H1 (cell line): ENCODE data around the gene NOP9. TPM values are rescaled to one million over a fixed set of nuclear protein-coding genes. Genes with fewer than 3 reads are reported as not detected.

Experiments
- CTCF ChIA-PET: fragments of 300-600 bp; sonication (Branson Sonifier 250); formaldehyde crosslinking; loops from one replicate; lab custom pipeline; 2021; ENCODE audit not compliant: partially characterized antibody; lab: Charles Lee
- POLR2A ChIA-PET: fragments of 300-600 bp; sonication (Branson Sonifier 250); formaldehyde crosslinking; loops from one replicate; lab custom pipeline; 2021; ENCODE audit warnings: inconsistent platforms; ENCODE audit not compliant: partially characterized antibody; lab: Charles Lee
- DNase-seq, 2 experiments: peaks; one replicate each; pipeline versions ENCODE4 v3.0.0 to v3.0.0-alpha.2; 2010 to 2022; ENCODE audit warnings: low spot score in 2 of 2, low read depth in 1 of 2, mixed read lengths in 1 of 2
- FAIRE-seq: peaks from 2 replicates; lab custom pipeline; 2011; peaks lifted over from hg19 to GRCh38; lab: Jason Lieb, UNC
- H2AFZ ChIP-seq: 2 replicates; pipeline ENCODE4 v1.8.1; 2012; ENCODE audit warnings: low read length, inconsistent platforms
- H2AK5ac ChIP-seq: 2 replicates; pipeline ENCODE4 v1.6.1; 2013; ENCODE audit warnings: low read depth, low read length
- H2BK120ac ChIP-seq: replicated peaks from 2 replicates; pipeline ENCODE3; 2013; ENCODE audit warnings: low read depth, low read length, inconsistent platforms
- H2BK12ac ChIP-seq: 2 replicates; pipeline ENCODE4 v1.6.1; 2013; ENCODE audit warnings: low read depth, low read length
- H2BK15ac ChIP-seq: 2 replicates; pipeline ENCODE4 v1.6.1; 2013; ENCODE audit warnings: low read length
- H2BK20ac ChIP-seq: 2 replicates; pipeline ENCODE4 v1.6.1; 2013; ENCODE audit warnings: low read length
- H2BK5ac ChIP-seq: 2 replicates; pipeline ENCODE4 v1.6.1; 2013; ENCODE audit warnings: low read depth, low read length
- H3K14ac ChIP-seq: 2 replicates; pipeline ENCODE4 v1.6.1; 2013; ENCODE audit warnings: inconsistent platforms; ENCODE audit not compliant: insufficient read length
- H3K18ac ChIP-seq: 2 replicates; pipeline ENCODE4 v1.6.1; 2013; ENCODE audit warnings: low read length; ENCODE audit errors: extremely low read depth
- H3K23ac ChIP-seq: 2 replicates; pipeline ENCODE4 v1.6.1; 2013; ENCODE audit warnings: inconsistent platforms; ENCODE audit not compliant: insufficient read length
- H3K23me2 ChIP-seq: 2 replicates; pipeline ENCODE4 v1.6.1; 2013; ENCODE audit warnings: low read depth, low read length
- H3K27ac ChIP-seq: 2 replicates; pipeline ENCODE4 v1.6.1; 2011; ENCODE audit warnings: low read depth, low read length, inconsistent platforms
- H3K27me3 ChIP-seq, 4 experiments: replicated peaks in 1 of 4; 1 replicate in 1 of 4; 2 replicates in 3 of 4; pipeline versions ENCODE4 v1.6.1 to v1.8.1; 2011 to 2013; ENCODE audit warnings: low read length in 3 of 4, mild to moderate bottlenecking in 3 of 4, inconsistent platforms in 2 of 4, mixed read lengths in 2 of 4, moderate library complexity in 1 of 4; ENCODE audit not compliant: control insufficient read depth in 3 of 4, insufficient read depth in 3 of 4; ENCODE audit errors: extremely low read depth in 1 of 4
- H3K36me3 ChIP-seq, 4 experiments: 2 replicates each; pipeline versions ENCODE4 v1.6.1 to v1.8.1; 2011 to 2013; ENCODE audit warnings: mild to moderate bottlenecking in 4 of 4, low read length in 3 of 4, moderate library complexity in 2 of 4, control low read depth in 1 of 4, inconsistent platforms in 1 of 4; ENCODE audit not compliant: insufficient read depth in 4 of 4, control insufficient read depth in 2 of 4
- H3K4ac ChIP-seq: replicated peaks from 2 replicates; pipeline ENCODE3; 2013; ENCODE audit warnings: low read length, low read depth, mixed read lengths, inconsistent platforms; ENCODE audit not compliant: insufficient read length
- H3K4me1 ChIP-seq, 4 experiments: replicated peaks in 1 of 4; 1 replicate in 1 of 4; 2 replicates in 3 of 4; pipeline versions ENCODE4 v1.6.1 to v1.8.1; 2011 to 2013; ENCODE audit warnings: low read length in 3 of 4, inconsistent platforms in 2 of 4, mixed read lengths in 1 of 4; ENCODE audit not compliant: insufficient read depth in 4 of 4, control insufficient read depth in 3 of 4
- H3K4me2 ChIP-seq, 2 experiments: 2 replicates each; pipeline versions ENCODE4 v1.6.1 to v1.8.1; 2011 to 2013; ENCODE audit warnings: low read depth in 2 of 2, low read length in 2 of 2, control low read depth in 1 of 2, inconsistent platforms in 1 of 2, mild to moderate bottlenecking in 1 of 2; ENCODE audit not compliant: insufficient read depth in 1 of 2
- H3K4me3 ChIP-seq, 4 experiments: fragments of 200-600, 300-600 bp in 1 of 4; sonication (generic), shearing (Covaris generic), sonication (Bioruptor Twin) in 1 of 4; 2 replicates each; pipeline versions ENCODE4 v1.5.1 to v1.8.1; 2011 to 2016; ENCODE audit warnings: low read length in 4 of 4, low read depth in 3 of 4, control low read depth in 2 of 4, inconsistent platforms in 2 of 4, mild to moderate bottlenecking in 2 of 4, mixed read lengths in 1 of 4, moderate library complexity in 1 of 4; ENCODE audit not compliant: insufficient read depth in 2 of 4; ENCODE audit errors: extremely low read depth in 1 of 4
- H3K56ac ChIP-seq: replicated peaks from 2 replicates; pipeline ENCODE3; 2013; ENCODE audit warnings: low read depth, mild to moderate bottlenecking, mixed read lengths, low read length, inconsistent platforms; ENCODE audit not compliant: insufficient read length
- H3K79me1 ChIP-seq: 2 replicates; pipeline ENCODE4 v1.6.1; 2013; ENCODE audit warnings: low read depth, low read length, control low read depth
- H3K79me2 ChIP-seq, 2 experiments: 2 replicates each; pipeline versions ENCODE4 v1.6.1 to v1.8.1; 2012 to 2013; ENCODE audit warnings: low read length in 2 of 2, mild to moderate bottlenecking in 2 of 2, inconsistent platforms in 1 of 2; ENCODE audit not compliant: insufficient read depth in 2 of 2, control insufficient read depth in 1 of 2
- H3K9ac ChIP-seq, 4 experiments: replicated peaks in 1 of 4; 1 replicate in 1 of 4; 2 replicates in 3 of 4; pipeline versions ENCODE4 v1.6.1 to v1.8.1; 2011 to 2013; ENCODE audit warnings: low read depth in 3 of 4, low read length in 3 of 4, control low read depth in 2 of 4, mild to moderate bottlenecking in 2 of 4, moderate library complexity in 2 of 4, inconsistent platforms in 1 of 4; ENCODE audit errors: extremely low read depth in 1 of 4
- H3K9me3 ChIP-seq, 2 experiments: 2 replicates each; pipeline versions ENCODE4 v1.6.1 to v1.8.1; 2012 to 2013; ENCODE audit warnings: mild to moderate bottlenecking in 2 of 2, moderate library complexity in 2 of 2, control low read depth in 1 of 2, inconsistent platforms in 1 of 2, low read depth in 1 of 2, low read length in 1 of 2, mixed read lengths in 1 of 2; ENCODE audit not compliant: insufficient read depth in 2 of 2
- H4K20me1 ChIP-seq, 2 experiments: replicated peaks in 1 of 2; 2 replicates each; pipeline versions ENCODE3 to v1.8.1; 2011 to 2013; ENCODE audit warnings: inconsistent platforms in 2 of 2, low read length in 2 of 2, mild to moderate bottlenecking in 1 of 2; ENCODE audit not compliant: insufficient read depth in 2 of 2, control insufficient read depth in 1 of 2
- H4K5ac ChIP-seq: 2 replicates; pipeline ENCODE4 v1.6.1; 2013; ENCODE audit warnings: low read length, low read depth, mixed read lengths, inconsistent platforms; ENCODE audit not compliant: insufficient read length
- H4K8ac ChIP-seq: 2 replicates; pipeline ENCODE4 v1.8.0; 2013; ENCODE audit warnings: mild to moderate bottlenecking, moderate library complexity, low read length, inconsistent platforms; ENCODE audit not compliant: insufficient read depth; ENCODE audit errors: extremely low read depth
- H4K91ac ChIP-seq: replicated peaks from 2 replicates; pipeline ENCODE3; 2013; ENCODE audit warnings: low read length, mixed read lengths, inconsistent platforms; ENCODE audit not compliant: insufficient read length
- CHD2 ChIP-seq: IDR thresholded peaks from 2 replicates; pipeline ENCODE4 v1.6.1; 2012; ENCODE audit warnings: low read length, improper control_type of control experiment
- HDAC6 ChIP-seq: IDR thresholded peaks from one replicate; pipeline ENCODE4 v1.7.1; 2012; ENCODE audit warnings: low read depth, mild to moderate bottlenecking, inconsistent platforms, low read length, moderate library complexity
- NRF1 ChIP-seq: IDR thresholded peaks from 2 replicates; pipeline ENCODE4 v1.6.1; 2011; ENCODE audit warnings: mild to moderate bottlenecking, low read depth, low read length, improper control_type of control experiment
- WGBS, 2 experiments: shearing (Covaris generic) in 1 of 2; methylation state at CpG; one replicate each; pipeline versions ENCODE4 v1.1.6 to v1.1.7; 2013 to 2015; ENCODE audit warnings: low lambda C conversion rate in 2 of 2, mixed read lengths in 2 of 2, inconsistent platforms in 1 of 2, low coverage in 1 of 2, missing lambda C conversion rate in 1 of 2; ENCODE audit not compliant: insufficient replicate concordance in 2 of 2, insufficient coverage in 1 of 2, insufficient read length in 1 of 2; ENCODE audit errors: extremely low coverage in 1 of 2, missing lambda C conversion rate in 1 of 2; 5-methylcytosine and 5-hydroxymethylcytosine counted together
- polyA plus RNA-seq, 7 experiments: library from polyadenylated mRNA; depleted of rRNA in 3 of 7; stranded (reverse) in 5 of 7; unstranded in 2 of 7; fragments of >200 nt in 5 of 7; fragments of 200-250 nt in 2 of 7; gene quantifications; 1 replicate in 5 of 7; 2 replicates in 1 of 7; 4 replicates in 1 of 7; pipeline versions ENCODE4 v1.2.1 to v1.2.3, GENCODE V29; 2011 to 2013; ENCODE audit warnings: missing spikeins in 2 of 7, mixed read lengths in 2 of 7
- total RNA-seq: library from RNA; stranded (reverse); fragmentation: NEBNext Ultra II Directional; extraction: Animal tissue kit (Norgen Biotek cat#: 25700); gene quantifications from 2 replicates; pipeline ENCODE4 v1.2.1, GENCODE V29; 2021

Gene NOP9
- total and polyA plus RNA-seq, 2 of the 8 experiments (the other 6 are each of a cell fraction or from before 2014, with no cell fraction given), result 17.8 to 34.8 TPM

GRCh38 chr14:24290746-24291145 is 8.9 kb upstream of the NOP9 start:
- no peak overlapping the region for H2BK5ac ChIP-seq
- H2BK120ac ChIP-seq, result no peak overlapping the region
- H4K8ac ChIP-seq, result peak overlapping the region; percentile 15; the same call in 1 of the 2 replicates
- TF ChIP-seq NRF1, result no peak
- no peak for TF ChIP-seq CHD2
- no peak for TF ChIP-seq HDAC6
- no peak overlapping the region for H3K9ac ChIP-seq
- H4K5ac ChIP-seq, result no peak overlapping the region
- no peak overlapping the region for H3K4me3 ChIP-seq
- H3K4me1 ChIP-seq, result no peaks in the 10 kb centered on the region
- no peak overlapping the region for H3K23ac ChIP-seq
- CTCF ChIA-PET, result interaction anchor here (1.0 to 5.5 kb wide), 8 partner anchors 9 to 130 kb away, joined by 3 to 51 read pairs (median 20); partner anchors contain the start of genes CIDEB, IRF9, RABGGTA and TINF2
- no peak overlapping the region for H3K27ac ChIP-seq
- no peak overlapping the region for H2BK15ac ChIP-seq
- H3K18ac ChIP-seq, result no peak overlapping the region
- WGBS, 2 experiments, result 91% methylated on average over 9 of the region's 9 CpGs; no CpG with 5 or more reads in 1 of the 2 experiments
- H3K56ac ChIP-seq, result no peak overlapping the region
- POLR2A ChIA-PET, result interaction anchor here (1.1 to 2.0 kb wide), 4 partner anchors 9 to 19 kb away, joined by 4 to 9 read pairs (median 6); partner anchors contain the start of genes CIDEB, DHRS1, NOP9 and RABGGTA
- H2BK12ac ChIP-seq, result no peak overlapping the region
- H3K79me2 ChIP-seq, result no peaks in the 10 kb centered on the region
- H3K23me2 ChIP-seq, result no peaks in the 10 kb centered on the region
- no peaks in the 10 kb centered on the region for H3K79me1 ChIP-seq
- H3K9me3 ChIP-seq, result no peaks in the 10 kb centered on the region
- H4K20me1 ChIP-seq, result peaks cover 2 to 4% of the 10 kb centered on the region in 2 experiments
- no peak overlapping the region for H3K4ac ChIP-seq
- H3K27me3 ChIP-seq, result no peaks in the 10 kb centered on the region
- no peak overlapping the region for H2AFZ ChIP-seq
- FAIRE-seq, result no peak
- H3K36me3 ChIP-seq, result peaks cover under 1 to 10% (median 5%) of the 10 kb centered on the region in 4 experiments; a peak in 4 of 8 replicates
- no peak overlapping the region for H2AK5ac ChIP-seq
- H2BK20ac ChIP-seq, result no peak overlapping the region
- H4K91ac ChIP-seq, result no peak overlapping the region
- H3K4me2 ChIP-seq, result no peak overlapping the region
- H3K14ac ChIP-seq, result no peak overlapping the region
- DNase-seq, result no peak
